Caco-2 (cell line): ENCODE data around the gene KCNH3. TPM values are rescaled to one million over a fixed set of nuclear protein-coding genes. Genes with fewer than 3 reads are reported as not detected.

ENCODE experiments used
- BruUV-seq: library from RNA; stranded (reverse); fragments of 400-500 nt; replicated peaks from 2 replicates; lab custom pipeline; 2021; lab: Mats Ljungman, UMichigan
- CTCF ChIA-PET: fragments of 300-600 bp; sonication (Branson Sonifier 250); formaldehyde crosslinking; loops from one replicate; lab custom pipeline; 2022; ENCODE audit warnings: antibody characterized with exemption; lab: Charles Lee
- POLR2A ChIA-PET: fragments of 300-600 bp; sonication (Branson Sonifier 250); formaldehyde crosslinking; loops from one replicate; lab custom pipeline; 2022; ENCODE audit warnings: antibody characterized with exemption; lab: Charles Lee
- DNase-seq, 2 experiments: peaks; one replicate each; pipeline versions ENCODE4 v3.0.0 to v3.0.0-alpha.2; 2020 to 2022
- H3K27me3 ChIP-seq: replicated peaks from 2 replicates; pipeline ENCODE4 v1.6.0; 2011; ENCODE audit warnings: low read length; ENCODE audit not compliant: control insufficient read depth, insufficient read depth
- H3K36me3 ChIP-seq: 2 replicates; pipeline ENCODE4 v1.5.1; 2011; ENCODE audit warnings: low read length; ENCODE audit not compliant: control insufficient read depth, insufficient read depth
- H3K4me1 ChIP-seq: fragments of 250-450 bp; sonication (Bioruptor Pico); 2 replicates; pipeline ENCODE4 v1.5.1; 2020; ENCODE audit warnings: mild to moderate bottlenecking
- H3K4me3 ChIP-seq: 2 replicates; pipeline ENCODE4 v1.5.1; 2011; ENCODE audit warnings: low read depth, mild to moderate bottlenecking, control low read depth, low read length
- H3K9me3 ChIP-seq: fragments of 250-450 bp; sonication (Bioruptor Pico); 2 replicates; pipeline ENCODE4 v1.5.1; 2020; ENCODE audit warnings: mild to moderate bottlenecking, moderate library complexity
- H3K27ac Mint-ChIP-seq: one replicate; pipeline ENCODE4 v1.8.0; 2022; ENCODE audit warnings: mixed read lengths; ENCODE audit not compliant: unreplicated experiment
- H3K27me3 Mint-ChIP-seq: one replicate; pipeline ENCODE4 v1.8.0; 2022; ENCODE audit warnings: mixed read lengths; ENCODE audit not compliant: insufficient read depth, unreplicated experiment
- H3K36me3 Mint-ChIP-seq: one replicate; pipeline ENCODE4 v1.8.0; 2022; ENCODE audit warnings: mild to moderate bottlenecking, mixed read lengths; ENCODE audit not compliant: insufficient read depth, unreplicated experiment
- H3K4me1 Mint-ChIP-seq: one replicate; pipeline ENCODE4 v1.8.0; 2022; ENCODE audit warnings: low read depth, mixed read lengths; ENCODE audit not compliant: unreplicated experiment
- H3K4me3 Mint-ChIP-seq: one replicate; pipeline ENCODE4 v1.8.0; 2022; ENCODE audit warnings: mild to moderate bottlenecking, moderate library complexity, mixed read lengths; ENCODE audit not compliant: unreplicated experiment
- H3K9me3 Mint-ChIP-seq: one replicate; pipeline ENCODE4 v1.8.0; 2022; ENCODE audit warnings: mixed read lengths; ENCODE audit not compliant: unreplicated experiment
- intact Hi-C: fragments of 100-400 bp; cut with micrococcal nuclease; formaldehyde crosslinking; loops from one replicate; pipeline ENCODE4 v1.10.0; 2022; ENCODE audit not compliant: unreplicated experiment
- total RNA-seq: library from RNA; stranded (reverse); gene quantifications from 2 replicates; pipeline ENCODE4 v1.2.3, GENCODE V29; 2022
- TF ChIP-seq, protein P1 (sequence below), 2 experiments: fragments of 200-600 bp in 1 of 2; IDR thresholded peaks; 1 replicate in 1 of 2; 2 replicates in 1 of 2; pipeline versions ENCODE4 v1.5.1 to v1.8.0; 2011 to 2022; ENCODE audit warnings: antibody characterized with exemption in 1 of 2, control low read depth in 1 of 2, inconsistent platforms in 1 of 2, low read depth in 1 of 2, low read length in 1 of 2, mild to moderate bottlenecking in 1 of 2, moderate library complexity in 1 of 2; ENCODE audit not compliant: insufficient read depth in 1 of 2, severe bottlenecking in 1 of 2, unreplicated experiment in 1 of 2

KCNH3 gene
- total RNA-seq, 1 experiment from 2014 or later = 0.27 TPM

DNA sequence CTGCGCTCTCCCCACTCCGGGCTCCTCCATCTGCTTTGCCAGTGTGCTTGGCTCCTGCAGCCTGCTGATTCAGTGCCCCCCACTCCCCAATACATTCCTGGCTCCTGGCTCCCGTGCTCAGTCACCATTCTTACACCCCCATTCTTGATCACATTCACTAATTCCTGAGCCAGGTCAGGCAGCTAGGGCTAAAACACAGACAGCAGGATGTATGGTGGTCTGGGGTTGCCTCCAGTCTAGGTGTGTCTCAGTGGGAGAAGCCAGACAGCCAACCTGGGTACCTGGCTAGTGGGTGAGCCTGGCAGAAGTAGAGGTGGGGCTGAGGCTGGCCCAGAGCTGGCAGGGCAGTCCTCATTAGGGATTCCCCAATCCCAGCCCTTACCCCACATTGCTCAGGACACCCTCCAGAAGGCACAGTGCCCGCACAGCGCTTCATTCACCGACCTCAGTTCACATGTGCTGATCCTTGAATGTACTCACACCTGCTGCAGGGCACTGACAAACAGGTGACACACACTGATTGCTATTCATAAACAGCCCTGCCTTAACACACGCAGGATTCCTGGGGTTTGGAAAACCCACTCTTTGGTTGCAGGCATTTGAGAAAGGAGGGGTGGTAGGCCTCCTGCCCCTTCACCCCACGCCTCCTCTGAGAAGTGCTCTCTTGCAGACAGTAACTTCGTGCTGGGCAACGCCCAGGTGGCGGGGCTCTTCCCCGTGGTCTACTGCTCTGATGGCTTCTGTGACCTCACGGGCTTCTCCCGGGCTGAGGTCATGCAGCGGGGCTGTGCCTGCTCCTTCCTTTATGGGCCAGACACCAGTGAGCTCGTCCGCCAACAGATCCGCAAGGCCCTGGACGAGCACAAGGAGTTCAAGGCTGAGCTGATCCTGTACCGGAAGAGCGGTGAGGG, 1.7 kb downstream of the KCNH3 start:
- no peaks in the 10 kb centered on the region for H3K9me3 Mint-ChIP-seq
- ChIA-PET CTCF (interaction anchor here (0.6 kb wide), 1 partner anchor 70 kb away, joined by 4 read pairs; no protein-coding TSS in a partner anchor), POLR2A (no interaction called here)
- no peaks in the 10 kb centered on the region for H3K36me3 ChIP-seq
- BruUV-seq = no TSS peak
- H3K4me3 ChIP-seq = no peak overlapping the region
- H3K4me1 Mint-ChIP-seq = no peaks in the 10 kb centered on the region
- peaks cover 4% of the 10 kb centered on the region; the same call in 1 of the 2 replicates for H3K27me3 ChIP-seq
- H3K9me3 ChIP-seq = no peaks in the 10 kb centered on the region
- H3K4me3 Mint-ChIP-seq = peak overlapping the region; percentile 63
- H3K4me1 ChIP-seq = peaks cover 10% of the 10 kb centered on the region
- H3K27me3 Mint-ChIP-seq = peaks cover 10% of the 10 kb centered on the region
- intact Hi-C loops = no loop called here
- no peak overlapping the region for H3K27ac Mint-ChIP-seq
- H3K36me3 Mint-ChIP-seq = no peaks in the 10 kb centered on the region
- DNase-seq = no peak
- TF ChIP-seq, protein P1, sequence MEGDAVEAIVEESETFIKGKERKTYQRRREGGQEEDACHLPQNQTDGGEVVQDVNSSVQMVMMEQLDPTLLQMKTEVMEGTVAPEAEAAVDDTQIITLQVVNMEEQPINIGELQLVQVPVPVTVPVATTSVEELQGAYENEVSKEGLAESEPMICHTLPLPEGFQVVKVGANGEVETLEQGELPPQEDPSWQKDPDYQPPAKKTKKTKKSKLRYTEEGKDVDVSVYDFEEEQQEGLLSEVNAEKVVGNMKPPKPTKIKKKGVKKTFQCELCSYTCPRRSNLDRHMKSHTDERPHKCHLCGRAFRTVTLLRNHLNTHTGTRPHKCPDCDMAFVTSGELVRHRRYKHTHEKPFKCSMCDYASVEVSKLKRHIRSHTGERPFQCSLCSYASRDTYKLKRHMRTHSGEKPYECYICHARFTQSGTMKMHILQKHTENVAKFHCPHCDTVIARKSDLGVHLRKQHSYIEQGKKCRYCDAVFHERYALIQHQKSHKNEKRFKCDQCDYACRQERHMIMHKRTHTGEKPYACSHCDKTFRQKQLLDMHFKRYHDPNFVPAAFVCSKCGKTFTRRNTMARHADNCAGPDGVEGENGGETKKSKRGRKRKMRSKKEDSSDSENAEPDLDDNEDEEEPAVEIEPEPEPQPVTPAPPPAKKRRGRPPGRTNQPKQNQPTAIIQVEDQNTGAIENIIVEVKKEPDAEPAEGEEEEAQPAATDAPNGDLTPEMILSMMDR (IDR thresholded peaks at IDR 0.05; ENCODE audit: insufficient read depth in 1 of 2, low read depth in 1 of 2, low read length in 1 of 2, severe bottlenecking in 1 of 2, unreplicated experiment in 1 of 2) = no peak

DNA sequence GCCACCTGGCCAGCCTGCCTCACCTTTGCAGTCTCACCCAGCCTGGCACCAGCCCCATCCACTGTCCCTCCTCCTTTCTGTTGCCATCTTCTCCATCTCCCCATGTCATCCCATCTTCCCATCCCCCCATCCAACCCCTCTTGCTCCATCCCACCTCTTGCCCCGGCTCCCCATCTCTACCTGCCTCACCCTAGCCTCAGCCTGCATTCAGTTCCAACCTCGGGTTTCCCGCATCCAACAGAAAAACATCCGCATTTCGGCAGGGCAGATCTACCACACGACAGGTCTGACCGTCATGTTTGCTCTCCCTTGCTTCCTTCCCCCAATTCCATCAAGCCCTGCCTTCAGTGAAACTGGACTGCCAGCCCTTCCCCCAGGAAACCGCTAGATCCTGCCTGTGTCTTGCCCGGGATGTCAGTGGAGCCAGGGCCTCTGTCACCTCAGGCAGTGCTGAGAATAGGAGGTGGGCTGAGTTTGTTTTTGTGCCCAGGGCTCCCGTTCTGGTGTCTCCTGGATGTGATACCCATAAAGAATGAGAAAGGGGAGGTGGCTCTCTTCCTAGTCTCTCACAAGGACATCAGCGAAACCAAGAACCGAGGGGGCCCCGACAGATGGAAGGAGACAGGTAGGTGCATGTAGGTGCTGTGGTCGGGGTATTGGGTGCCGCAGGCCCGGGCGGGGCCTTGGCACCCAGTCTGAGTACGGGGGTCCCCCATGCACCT, 2.5 kb downstream of the KCNH3 start:
- Mint-ChIP-seq H3K27ac (no peak overlapping the region), H3K4me3 (no peak overlapping the region), H3K36me3 (no peaks in the 10 kb centered on the region), H3K9me3 (no peaks in the 10 kb centered on the region), H3K4me1 (no peaks in the 10 kb centered on the region), H3K27me3 (peaks cover 10% of the 10 kb centered on the region)
- TF ChIP-seq, protein P1 (IDR thresholded peaks at IDR 0.05; ENCODE audit: insufficient read depth in 1 of 2, low read depth in 1 of 2, low read length in 1 of 2, severe bottlenecking in 1 of 2, unreplicated experiment in 1 of 2) = no peak
- Histone ChIP-seq H3K4me1 (peaks cover 10% of the 10 kb centered on the region), H3K27me3 (peaks cover 4% of the 10 kb centered on the region; the same call in 1 of the 2 replicates), H3K9me3 (no peaks in the 10 kb centered on the region), H3K4me3 (no peak overlapping the region), H3K36me3 (no peaks in the 10 kb centered on the region)
- intact Hi-C loops = no loop called here
- ChIA-PET POLR2A (interaction anchor here (0.5 kb wide), 1 partner anchor 175 kb away, joined by 4 read pairs; no protein-coding TSS in a partner anchor), CTCF (interaction anchor here (0.6 kb wide), 1 partner anchor 70 kb away, joined by 4 read pairs; no protein-coding TSS in a partner anchor)
- BruUV-seq = no TSS peak
- DNase-seq = no peak

DNA sequence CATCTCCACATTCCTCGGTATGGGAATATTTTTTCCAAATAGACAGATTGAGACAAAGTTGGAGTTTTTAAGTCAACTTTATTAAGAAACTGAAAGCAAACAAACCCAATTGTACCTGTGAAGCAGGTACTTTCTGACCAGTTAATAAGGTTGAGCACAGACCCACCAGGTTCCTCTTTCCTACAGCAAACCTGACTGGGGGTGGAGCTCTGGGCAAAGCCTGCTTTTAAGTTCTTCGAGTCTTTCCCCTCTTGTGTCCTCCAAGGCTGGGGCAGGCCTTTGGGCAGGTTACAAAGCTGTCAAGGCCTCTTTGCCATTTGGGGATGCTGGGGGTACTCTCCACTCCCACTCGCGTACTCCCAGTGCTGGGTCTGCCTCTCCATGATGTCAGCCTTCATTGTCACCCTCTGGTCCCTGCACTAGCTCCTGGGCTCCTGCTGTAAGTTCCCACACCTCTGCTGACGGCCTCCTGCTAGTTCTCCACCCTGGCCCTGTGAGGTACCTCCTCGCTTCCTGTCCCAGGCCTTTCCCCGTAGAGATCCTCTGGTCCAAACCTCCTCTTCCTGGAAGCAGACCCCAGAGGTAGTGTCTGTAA, 3.2 kb downstream of the KCNH3 start:
- Mint-ChIP-seq H3K27me3 (peaks cover 6% of the 10 kb centered on the region), H3K27ac (no peak overlapping the region), H3K4me3 (no peak overlapping the region), H3K36me3 (no peaks in the 10 kb centered on the region), H3K4me1 (no peaks in the 10 kb centered on the region), H3K9me3 (no peaks in the 10 kb centered on the region)
- peaks cover 10% of the 10 kb centered on the region for H3K4me1 ChIP-seq
- H3K36me3 ChIP-seq = no peaks in the 10 kb centered on the region
- intact Hi-C loops = no loop called here
- no TSS peak for BruUV-seq
- POLR2A ChIA-PET = interaction anchor here (0.5 kb wide), 1 partner anchor 176 kb away, joined by 4 read pairs; no protein-coding TSS in a partner anchor
- H3K9me3 ChIP-seq = no peaks in the 10 kb centered on the region; the same call in 1 of the 2 replicates
- CTCF ChIA-PET = no interaction called here
- DNase-seq = no peak
- H3K4me3 ChIP-seq = no peak overlapping the region
- H3K27me3 ChIP-seq = peaks cover 4% of the 10 kb centered on the region; the same call in 1 of the 2 replicates
- TF ChIP-seq, protein P1 (IDR thresholded peaks at IDR 0.05; ENCODE audit: insufficient read depth in 1 of 2, low read depth in 1 of 2, low read length in 1 of 2, severe bottlenecking in 1 of 2, unreplicated experiment in 1 of 2) = no peak
